Naive thymus-derived CD4-positive, alpha-beta T cell (primary cell): ENCODE measurements around the gene ARL16. TPM values are rescaled to one million over a fixed set of nuclear protein-coding genes. Genes with fewer than 3 reads are reported as not detected.

Experiments
- ATAC-seq: fragments of 150-1000 bp; cut with Tn5 transposase; 2 replicates; pipeline ENCODE4 v1.10.0; 2021; ENCODE audit warnings: mild to moderate bottlenecking, moderate library complexity
- CTCF ChIA-PET: fragments of 350-600 bp; sonication (Branson Sonifier 250); formaldehyde crosslinking; loops from one replicate; lab custom pipeline; 2021; ENCODE audit warnings: antibody characterized with exemption; lab: Charles Lee
- POLR2A ChIA-PET: fragments of 350-600 bp; sonication (Branson Sonifier 250); formaldehyde crosslinking; loops from one replicate; lab custom pipeline; 2021; ENCODE audit warnings: antibody characterized with exemption, inconsistent platforms; lab: Charles Lee
- DNase-seq, 9 donors: peaks; one replicate each; pipeline versions ENCODE4 v3.0.0 to v3.0.0-alpha.2; 2020 to 2022; ENCODE audit warnings: mixed read lengths in 1 of 9
- H3K27ac ChIP-seq: one replicate; pipeline ENCODE4 v1.7.0; 2013; ENCODE audit warnings: mild to moderate bottlenecking, low read depth, low read length, moderate library complexity
- H3K27me3 ChIP-seq, 2 donors: one replicate each; pipeline ENCODE4 v1.7.0; 2013; ENCODE audit warnings: low read length in 2 of 2, mild to moderate bottlenecking in 2 of 2, moderate library complexity in 2 of 2; ENCODE audit not compliant: control insufficient read depth in 2 of 2, insufficient read depth in 2 of 2
- H3K36me3 ChIP-seq, 3 experiments: 1 replicate in 2 of 3; 2 replicates in 1 of 3; pipeline ENCODE4 v1.7.0; 2013; ENCODE audit warnings: low read length in 3 of 3, mild to moderate bottlenecking in 3 of 3, moderate library complexity in 1 of 3; ENCODE audit not compliant: insufficient read depth in 3 of 3, control insufficient read depth in 2 of 3
- H3K4me1 ChIP-seq, 2 donors: one replicate each; pipeline ENCODE4 v1.7.0; 2013; ENCODE audit warnings: low read length in 2 of 2, mild to moderate bottlenecking in 2 of 2, moderate library complexity in 1 of 2; ENCODE audit not compliant: control insufficient read depth in 2 of 2, insufficient read depth in 2 of 2
- H3K4me3 ChIP-seq: 2 replicates; pipeline ENCODE4 v1.7.0; 2013; ENCODE audit warnings: mild to moderate bottlenecking, low read length
- H3K9me3 ChIP-seq, 3 experiments: 1 replicate in 2 of 3; 2 replicates in 1 of 3; pipeline ENCODE4 v1.7.0; 2013; ENCODE audit warnings: low read length in 3 of 3; ENCODE audit not compliant: control insufficient read depth in 2 of 3
- H3K27ac Mint-ChIP-seq, 9 donors: one replicate each; pipeline ENCODE4 v1.8.0; 2020 to 2022; ENCODE audit warnings: mixed read lengths in 9 of 9, mild to moderate bottlenecking in 8 of 9, moderate library complexity in 5 of 9, inconsistent platforms in 2 of 9
- H3K27me3 Mint-ChIP-seq, 5 donors: one replicate each; pipeline ENCODE4 v1.8.0; 2021 to 2022; ENCODE audit warnings: mixed read lengths in 5 of 5, mild to moderate bottlenecking in 1 of 5
- H3K36me3 Mint-ChIP-seq, 5 donors: one replicate each; pipeline ENCODE4 v1.8.0; 2020 to 2022; ENCODE audit warnings: mixed read lengths in 5 of 5, mild to moderate bottlenecking in 3 of 5, inconsistent platforms in 1 of 5
- H3K4me1 Mint-ChIP-seq, 7 donors: one replicate each; pipeline ENCODE4 v1.8.0; 2020 to 2022; ENCODE audit warnings: mixed read lengths in 7 of 7, mild to moderate bottlenecking in 3 of 7, inconsistent platforms in 1 of 7
- H3K4me3 Mint-ChIP-seq, 10 donors: one replicate each; pipeline ENCODE4 v1.8.0; 2020 to 2022; ENCODE audit warnings: mild to moderate bottlenecking in 10 of 10, mixed read lengths in 10 of 10, moderate library complexity in 6 of 10, inconsistent platforms in 2 of 10
- H3K9me3 Mint-ChIP-seq, 11 donors: one replicate each; pipeline ENCODE4 v1.8.0; 2020 to 2022; ENCODE audit warnings: mixed read lengths in 11 of 11, mild to moderate bottlenecking in 4 of 11, inconsistent platforms in 1 of 11, moderate library complexity in 1 of 11
- intact Hi-C, 2 donors: fragments of 100-400 bp; cut with micrococcal nuclease; formaldehyde crosslinking; loops; one replicate each; pipeline ENCODE4 v1.15.1; 2023
- polyA plus RNA-seq, 2 donors: library from polyadenylated mRNA; unstranded; fragments of 300-500 nt; fragmentation: Illumina TruSeq; gene quantifications; one replicate each; pipeline ENCODE4 v1.2.3, GENCODE V29; 2021
- total RNA-seq, 6 experiments: library from RNA in 5 of 6; stranded (reverse) in 5 of 6; gene quantifications; 1 replicate in 5 of 6; 2 replicates in 1 of 6; pipeline ENCODE4 v1.2.3 and lab custom pipeline; 2021 to 2026

The ARL16 gene
- total and polyA plus RNA-seq, 7 experiments from 2014 or later = 12.0 to 35.3 (median 30.5) TPM

DNA sequence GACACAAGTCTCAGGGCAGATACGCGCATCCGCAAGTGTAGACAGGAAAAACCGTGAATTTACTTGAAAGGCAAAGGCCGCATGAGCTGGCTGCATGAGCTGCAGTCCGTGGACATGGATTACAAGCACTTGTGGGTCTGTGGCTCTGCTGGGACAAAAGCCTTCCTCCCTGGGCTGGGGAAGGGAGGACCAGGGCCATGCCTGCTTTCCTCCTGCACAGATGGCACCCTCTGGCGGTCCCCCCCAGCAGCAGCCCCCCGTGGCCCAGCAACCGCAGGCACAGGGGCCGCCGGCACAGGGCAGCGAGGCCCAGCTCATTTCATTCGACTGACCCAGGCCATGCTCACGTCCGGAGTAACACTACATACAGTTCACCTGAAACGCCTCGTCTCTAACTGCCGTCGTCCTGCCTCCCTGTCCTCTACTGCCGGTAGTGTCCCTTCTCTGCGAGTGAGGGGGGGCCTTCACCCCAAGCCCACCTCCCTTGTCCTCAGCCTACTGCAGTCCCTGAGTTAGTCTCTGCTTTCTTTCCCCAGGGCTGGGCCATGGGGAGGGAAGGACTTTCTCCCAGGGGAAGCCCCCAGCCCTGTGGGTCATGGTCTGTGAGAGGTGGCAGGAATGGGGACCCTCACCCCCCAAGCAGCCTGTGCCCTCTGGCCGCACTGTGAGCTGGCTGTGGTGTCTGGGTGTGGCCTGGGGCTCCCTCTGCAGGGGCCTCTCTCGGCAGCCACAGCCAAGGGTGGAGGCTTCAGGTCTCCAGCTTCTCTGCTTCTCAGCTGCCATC is 17.9 kb upstream of the ARL16 start:
- intact Hi-C loops = loop anchor here (2.0 to 5.0 kb wide), 6 partner anchors 34 to 159 kb away; partner anchors contain the start of genes FAAP100 (in 2 of the 2), CCDC137 (in 1 of the 2), MCRIP1 (in 1 of the 2) and NPLOC4 (in 1 of the 2)
- H3K4me1 Mint-ChIP-seq = peaks cover 21 to 38% (median 28%) of the 10 kb centered on the region in 7 donors
- Histone ChIP-seq H3K4me1 (peaks cover 23 to 24% of the 10 kb centered on the region in 2 donors), H3K36me3 (peaks cover 0 to 67% (median 11%) of the 10 kb centered on the region in 3 experiments), H3K27me3 (no peaks in the 10 kb centered on the region), H3K9me3 (no peaks in the 10 kb centered on the region), H3K4me3 (no peak overlapping the region), H3K27ac (peak overlapping the region; percentile 95)
- DNase-seq = no peak
- H3K27me3 Mint-ChIP-seq = no peaks in the 10 kb centered on the region
- peaks cover 0 to 30% (median 0%) of the 10 kb centered on the region in 5 donors for H3K36me3 Mint-ChIP-seq
- H3K27ac Mint-ChIP-seq = peak overlapping the region in 5 of 9 donors; percentile 18 to 96 (median 89)
- POLR2A ChIA-PET = interaction anchor here (1.5 to 3.6 kb wide), 3 partner anchors 18 to 38 kb away, joined by 7 to 49 read pairs (median 12); partner anchors contain the start of genes ARL16 and HGS
- H3K9me3 Mint-ChIP-seq = no peaks in the 10 kb centered on the region
- peak overlapping the region in 8 of 10 donors; percentile 36 to 94 (median 86) for H3K4me3 Mint-ChIP-seq
- CTCF ChIA-PET = no interaction called here
- ATAC-seq = no peak

DNA sequence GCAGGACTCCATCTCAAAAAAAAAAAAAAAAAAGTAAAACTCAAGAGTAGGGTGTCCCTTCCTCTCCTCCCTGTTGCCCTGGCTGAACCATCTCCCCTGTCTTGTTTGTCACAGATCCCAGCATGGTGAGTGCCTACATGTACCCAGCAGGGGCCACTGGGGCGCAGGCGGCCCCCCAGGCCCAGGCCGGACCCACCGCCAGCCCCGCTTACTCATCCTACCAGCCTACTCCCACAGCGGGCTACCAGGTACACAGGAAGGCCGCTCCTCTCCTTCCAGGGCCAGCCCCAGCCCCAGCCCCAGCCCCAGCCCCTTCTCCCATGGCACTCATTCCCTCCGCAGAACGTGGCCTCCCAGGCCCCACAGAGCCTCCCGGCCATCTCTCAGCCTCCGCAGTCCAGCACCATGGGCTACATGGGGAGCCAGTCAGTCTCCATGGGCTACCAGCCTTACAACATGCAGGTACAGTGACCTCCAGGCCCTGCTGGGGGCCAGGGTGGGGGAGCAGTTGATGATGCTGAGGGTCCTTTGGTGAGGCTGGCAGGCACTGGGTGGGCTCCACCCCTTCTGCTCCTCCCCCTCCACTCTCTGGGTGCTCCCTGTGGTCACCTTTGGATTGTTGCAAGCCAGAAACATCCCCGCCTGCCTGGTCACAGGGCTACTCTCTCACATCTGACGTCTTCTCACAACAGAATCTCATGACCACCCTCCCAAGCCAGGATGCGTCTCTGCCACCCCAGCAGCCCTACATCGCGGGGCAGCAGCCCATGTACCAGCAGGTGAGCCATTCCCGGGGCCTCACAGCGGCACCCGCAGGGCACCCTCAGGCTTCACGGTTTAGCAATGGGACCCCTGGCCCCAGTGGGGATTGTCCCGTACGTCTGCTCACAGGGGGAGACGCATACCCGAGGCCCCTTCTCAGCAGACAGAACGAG is 17.0 kb upstream of the ARL16 start:
- peak overlapping the region in 4 of 9 donors; percentile 33 to 81 (median 54) for H3K27ac Mint-ChIP-seq
- no peaks in the 10 kb centered on the region for H3K27me3 Mint-ChIP-seq
- Histone ChIP-seq H3K36me3 (peaks cover 0 to 67% (median 11%) of the 10 kb centered on the region in 3 experiments), H3K27ac (no peak overlapping the region), H3K9me3 (no peaks in the 10 kb centered on the region), H3K4me1 (peaks cover 23 to 24% of the 10 kb centered on the region in 2 donors), H3K27me3 (no peaks in the 10 kb centered on the region), H3K4me3 (no peak overlapping the region)
- DNase-seq (no peak), ATAC-seq (no peak)
- no peaks in the 10 kb centered on the region for H3K9me3 Mint-ChIP-seq
- POLR2A ChIA-PET = interaction anchor here (3.6 kb wide), 1 partner anchor 17 kb away, joined by 49 read pairs; the partner anchor contains the start of genes ARL16 and HGS
- intact Hi-C loops = loop anchor here in 1 of 2 donors (5.0 kb wide), 2 partner anchors 33 to 148 kb away; partner anchors contain the start of genes CCDC137, FAAP100 and OXLD1
- CTCF ChIA-PET = no interaction called here
- peak overlapping the region in 7 of 10 donors; percentile 18 to 88 (median 48) for H3K4me3 Mint-ChIP-seq
- peaks cover 0 to 24% (median 0%) of the 10 kb centered on the region in 5 donors for H3K36me3 Mint-ChIP-seq
- peaks cover 17 to 37% (median 24%) of the 10 kb centered on the region in 7 donors for H3K4me1 Mint-ChIP-seq

DNA sequence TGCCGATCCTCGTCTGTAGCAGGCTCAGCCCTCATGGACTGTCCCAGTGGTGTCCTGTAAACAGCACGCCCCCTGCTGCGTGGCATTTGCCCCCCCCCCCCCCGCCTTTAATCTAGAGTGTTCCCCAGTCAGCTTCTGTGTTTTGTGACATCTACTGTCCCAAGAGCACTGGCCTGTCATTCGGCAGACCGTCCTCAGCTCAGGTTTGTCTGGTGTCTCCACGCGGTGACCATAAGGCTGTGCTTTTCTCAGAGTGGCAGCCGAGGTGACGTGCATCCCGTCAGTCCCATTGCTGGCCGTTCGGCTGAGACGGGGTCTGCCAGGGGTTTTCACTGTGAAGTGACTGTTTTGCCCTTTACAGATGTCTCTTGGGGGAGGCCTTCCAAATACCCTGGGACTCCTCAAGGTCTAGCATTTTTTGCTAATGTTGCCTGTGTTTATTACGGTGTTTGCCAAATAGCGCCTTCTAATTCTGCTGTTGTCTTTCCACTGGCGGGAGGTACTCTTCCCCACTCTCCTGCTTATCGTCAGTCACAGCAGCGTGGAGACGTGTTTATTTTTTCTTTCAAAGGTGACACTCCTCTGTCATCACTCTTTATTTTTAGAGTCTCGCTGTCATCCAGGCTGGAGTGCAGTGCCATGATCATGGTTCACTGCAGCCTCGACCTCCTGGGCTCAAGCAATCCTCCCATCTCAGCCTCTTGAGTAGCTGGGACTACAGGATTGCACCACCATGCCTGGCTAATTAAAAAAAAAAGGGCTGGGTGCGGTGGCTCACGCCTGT is 13.9 kb upstream of the ARL16 start:
- H3K27me3 Mint-ChIP-seq = no peaks in the 10 kb centered on the region
- peak overlapping the region in 2 of 9 donors; percentile 14 to 51 for H3K27ac Mint-ChIP-seq
- peaks cover 0 to 24% (median 0%) of the 10 kb centered on the region in 5 donors for H3K36me3 Mint-ChIP-seq
- no peaks in the 10 kb centered on the region for H3K9me3 Mint-ChIP-seq
- Histone ChIP-seq H3K27ac (no peak overlapping the region), H3K4me1 (peaks cover 12 to 13% of the 10 kb centered on the region in 2 donors), H3K9me3 (no peaks in the 10 kb centered on the region), H3K36me3 (peaks cover 0 to 82% (median 11%) of the 10 kb centered on the region in 3 experiments), H3K27me3 (no peaks in the 10 kb centered on the region), H3K4me3 (no peak overlapping the region)
- ChIA-PET POLR2A (no interaction called here), CTCF (interaction anchor here (0.6 kb wide), 1 partner anchor 15 kb away, joined by 3 read pairs; no protein-coding TSS in a partner anchor)
- no peak for ATAC-seq
- DNase-seq = no peak
- peaks cover 9 to 18% (median 16%) of the 10 kb centered on the region in 7 donors for H3K4me1 Mint-ChIP-seq
- H3K4me3 Mint-ChIP-seq = no peak overlapping the region
- intact Hi-C loops = no loop called here

DNA sequence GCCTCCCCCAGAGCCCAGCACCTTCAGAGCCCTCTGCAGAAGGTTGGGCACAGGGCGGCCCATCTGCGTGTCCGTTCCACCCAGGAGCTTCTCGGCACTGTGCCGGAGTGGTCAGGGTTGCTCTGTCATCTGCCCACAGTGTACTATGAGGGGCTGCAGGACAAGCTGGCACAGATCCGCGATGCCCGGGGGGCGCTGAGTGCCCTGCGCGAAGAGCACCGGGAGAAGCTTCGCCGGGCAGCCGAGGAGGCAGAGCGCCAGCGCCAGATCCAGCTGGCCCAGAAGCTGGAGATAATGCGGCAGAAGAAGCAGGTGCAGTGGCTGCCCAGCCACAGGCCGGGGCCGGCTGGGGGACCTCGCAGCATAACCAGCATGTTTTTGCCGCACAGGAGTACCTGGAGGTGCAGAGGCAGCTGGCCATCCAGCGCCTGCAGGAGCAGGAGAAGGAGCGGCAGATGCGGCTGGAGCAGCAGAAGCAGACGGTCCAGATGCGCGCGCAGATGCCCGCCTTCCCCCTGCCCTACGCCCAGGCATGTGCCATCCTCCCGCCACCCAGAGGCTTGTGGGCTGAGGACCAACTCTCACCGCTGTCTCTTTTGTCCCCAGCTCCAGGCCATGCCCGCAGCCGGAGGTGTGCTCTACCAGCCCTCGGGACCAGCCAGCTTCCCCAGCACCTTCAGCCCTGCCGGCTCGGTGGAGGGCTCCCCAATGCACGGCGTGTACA is 12.8 kb upstream of the ARL16 start:
- no peaks in the 10 kb centered on the region for H3K9me3 Mint-ChIP-seq
- ATAC-seq = no peak
- peaks cover 0 to 30% (median 0%) of the 10 kb centered on the region in 5 donors for H3K36me3 Mint-ChIP-seq
- no peak overlapping the region for H3K27ac Mint-ChIP-seq
- H3K27ac ChIP-seq = no peak overlapping the region
- no peak overlapping the region for H3K4me3 Mint-ChIP-seq
- peaks cover 1 to 2% of the 10 kb centered on the region in 2 donors for H3K4me1 ChIP-seq
- intact Hi-C loops = no loop called here
- H3K4me1 Mint-ChIP-seq = peaks cover 5 to 11% (median 7%) of the 10 kb centered on the region in 7 donors
- H3K9me3 ChIP-seq = no peaks in the 10 kb centered on the region
- H3K4me3 ChIP-seq = no peak overlapping the region
- H3K27me3 Mint-ChIP-seq = no peaks in the 10 kb centered on the region
- peaks cover under 1 to 88% (median 7%) of the 10 kb centered on the region in 3 experiments for H3K36me3 ChIP-seq
- DNase-seq = no peak
- CTCF ChIA-PET = interaction anchor here (0.6 to 1.3 kb wide), 2 partner anchors 8 to 16 kb away, joined by 3 to 4 read pairs; no protein-coding TSS in a partner anchor
- POLR2A ChIA-PET = interaction anchor here (2.4 kb wide), 1 partner anchor 13 kb away, joined by 8 read pairs; the partner anchor contains the start of genes ARL16 and HGS
- no peaks in the 10 kb centered on the region for H3K27me3 ChIP-seq

DNA sequence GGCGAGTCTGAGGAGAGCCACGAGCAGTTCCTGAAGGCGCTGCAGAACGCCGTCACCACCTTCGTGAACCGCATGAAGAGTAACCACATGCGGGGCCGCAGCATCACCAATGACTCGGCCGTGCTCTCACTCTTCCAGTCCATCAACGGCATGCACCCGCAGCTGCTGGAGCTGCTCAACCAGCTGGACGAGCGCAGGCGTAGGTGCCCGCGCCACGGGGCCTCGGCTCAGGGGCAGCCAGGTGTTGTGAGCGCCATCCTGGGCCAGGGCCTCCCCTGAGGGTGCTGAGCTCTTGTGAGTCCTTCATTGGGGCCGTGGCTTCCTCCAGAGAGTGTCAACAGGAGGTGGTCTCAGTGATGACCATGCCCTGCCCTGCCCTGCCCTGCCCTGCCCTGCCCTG is 12.2 kb upstream of the ARL16 start:
- Histone ChIP-seq H3K27ac (no peak overlapping the region), H3K4me1 (no peaks in the 10 kb centered on the region), H3K27me3 (no peaks in the 10 kb centered on the region), H3K4me3 (no peak overlapping the region), H3K36me3 (peaks cover 2 to 88% (median 4%) of the 10 kb centered on the region in 3 experiments), H3K9me3 (no peaks in the 10 kb centered on the region)
- H3K27ac Mint-ChIP-seq = no peak overlapping the region
- H3K36me3 Mint-ChIP-seq = peaks cover 0 to 30% (median 0%) of the 10 kb centered on the region in 5 donors
- H3K27me3 Mint-ChIP-seq = no peaks in the 10 kb centered on the region
- intact Hi-C loops = no loop called here
- peaks cover under 1 to 8% (median 2%) of the 10 kb centered on the region in 7 donors for H3K4me1 Mint-ChIP-seq
- DNase-seq (no peak), ATAC-seq (no peak)
- no peaks in the 10 kb centered on the region for H3K9me3 Mint-ChIP-seq
- CTCF ChIA-PET = interaction anchor here (1.3 kb wide), 1 partner anchor 9 kb away, joined by 4 read pairs; no protein-coding TSS in a partner anchor
- H3K4me3 Mint-ChIP-seq = no peak overlapping the region
- POLR2A ChIA-PET = interaction anchor here (2.4 kb wide), 1 partner anchor 12 kb away, joined by 8 read pairs; the partner anchor contains the start of genes ARL16 and HGS
